PC-3 (cell line): ENCODE data around the gene COL5A2.

ENCODE experiments used
- CTCF ChIP-seq: fragments of 300-600 bp; sonication (generic); conservative IDR thresholded peaks from 2 replicates; pipeline ENCODE4 v1.5.1; 2017; ENCODE audit warnings: antibody characterized with exemption, low read depth, mild to moderate bottlenecking, low read length
- EZH2 ChIP-seq: fragments of 300-600 bp; sonication (generic); IDR thresholded peaks from one replicate; pipeline ENCODE4 v1.6.1; 2017; ENCODE audit warnings: antibody characterized with exemption, mild to moderate bottlenecking, low read length; ENCODE audit not compliant: unreplicated experiment

GRCh38 chr2:189013671-189014448 is 165.7 kb downstream of the COL5A2 start:
- TF ChIP-seq CTCF (no peak), EZH2 (no peak)
